CD8-positive, alpha-beta memory T cell (primary cell): Measurements from ENCODE around the gene HOXD12. TPM values are rescaled to one million over a fixed set of nuclear protein-coding genes. Genes with fewer than 3 reads are reported as not detected.
A peak's percentile ranks its signal among the peaks of the same experiment; 100 is the strongest.

Source experiments
- CTCF ChIA-PET: fragments of 350-600 bp; sonication (Branson Sonifier 250); formaldehyde crosslinking; loops from one replicate; lab custom pipeline; 2021; ENCODE audit warnings: antibody characterized with exemption; lab: Charles Lee
- POLR2A ChIA-PET: fragments of 350-600 bp; sonication (Branson Sonifier 250); formaldehyde crosslinking; loops from one replicate; lab custom pipeline; 2021; ENCODE audit warnings: antibody characterized with exemption; lab: Charles Lee
- DNase-seq, 5 donors: peaks; one replicate each; pipeline versions ENCODE4 v3.0.0 to v3.0.0-alpha.2; 2020 to 2022; ENCODE audit warnings: mixed read lengths in 1 of 5
- H3K27ac ChIP-seq: one replicate; pipeline ENCODE4 v1.7.0; 2013; ENCODE audit warnings: low read depth, mild to moderate bottlenecking, low read length, moderate library complexity
- H3K27me3 ChIP-seq: 2 replicates; pipeline ENCODE4 v1.7.0; 2013; ENCODE audit warnings: low read length, mild to moderate bottlenecking; ENCODE audit not compliant: insufficient read depth, poor library complexity, severe bottlenecking
- H3K36me3 ChIP-seq: 2 replicates; pipeline ENCODE4 v1.7.0; 2013; ENCODE audit warnings: mild to moderate bottlenecking, low read length, moderate library complexity; ENCODE audit not compliant: insufficient read depth
- H3K4me1 ChIP-seq: 2 replicates; pipeline ENCODE4 v1.7.0; 2013; ENCODE audit warnings: mild to moderate bottlenecking, low read length, moderate library complexity; ENCODE audit not compliant: insufficient read depth
- H3K4me3 ChIP-seq: 2 replicates; pipeline ENCODE4 v1.7.0; 2013; ENCODE audit warnings: mild to moderate bottlenecking, low read length
- H3K9me3 ChIP-seq: 2 replicates; pipeline ENCODE4 v1.7.0; 2013; ENCODE audit warnings: mild to moderate bottlenecking, low read length
- H3K27ac Mint-ChIP-seq, 8 donors: one replicate each; pipeline ENCODE4 v1.8.0; 2020 to 2021; ENCODE audit warnings: mixed read lengths in 8 of 8, mild to moderate bottlenecking in 6 of 8, inconsistent platforms in 3 of 8, moderate library complexity in 3 of 8
- H3K27me3 Mint-ChIP-seq, 2 donors: one replicate each; pipeline ENCODE4 v1.8.0; 2020 to 2021; ENCODE audit warnings: mixed read lengths in 2 of 2, mild to moderate bottlenecking in 1 of 2, moderate library complexity in 1 of 2
- H3K36me3 Mint-ChIP-seq, 3 donors: one replicate each; pipeline ENCODE4 v1.8.0; 2020 to 2021; ENCODE audit warnings: mixed read lengths in 3 of 3, inconsistent platforms in 1 of 3, mild to moderate bottlenecking in 1 of 3
- H3K4me1 Mint-ChIP-seq, 3 donors: one replicate each; pipeline ENCODE4 v1.8.0; 2020 to 2021; ENCODE audit warnings: mixed read lengths in 3 of 3, inconsistent platforms in 1 of 3, mild to moderate bottlenecking in 1 of 3
- H3K4me3 Mint-ChIP-seq, 7 donors: one replicate each; pipeline ENCODE4 v1.8.0; 2020 to 2021; ENCODE audit warnings: mixed read lengths in 7 of 7, mild to moderate bottlenecking in 6 of 7, moderate library complexity in 4 of 7, inconsistent platforms in 2 of 7
- H3K9me3 Mint-ChIP-seq, 5 donors: one replicate each; pipeline ENCODE4 v1.8.0; 2020 to 2022; ENCODE audit warnings: mixed read lengths in 5 of 5, mild to moderate bottlenecking in 3 of 5, moderate library complexity in 2 of 5, inconsistent platforms in 1 of 5
- polyA plus RNA-seq: library from polyadenylated mRNA; unstranded; fragments of 300-500 nt; fragmentation: Illumina TruSeq; gene quantifications from one replicate; pipeline ENCODE4 v1.2.3, GENCODE V29; 2021
- total RNA-seq, 2 experiments: library from RNA; stranded (reverse); gene quantifications; one replicate each; pipeline ENCODE4 v1.2.3, GENCODE V29; 2021

The HOXD12 gene
- total and polyA plus RNA-seq, 3 experiments from 2014 or later = not detected

DNA sequence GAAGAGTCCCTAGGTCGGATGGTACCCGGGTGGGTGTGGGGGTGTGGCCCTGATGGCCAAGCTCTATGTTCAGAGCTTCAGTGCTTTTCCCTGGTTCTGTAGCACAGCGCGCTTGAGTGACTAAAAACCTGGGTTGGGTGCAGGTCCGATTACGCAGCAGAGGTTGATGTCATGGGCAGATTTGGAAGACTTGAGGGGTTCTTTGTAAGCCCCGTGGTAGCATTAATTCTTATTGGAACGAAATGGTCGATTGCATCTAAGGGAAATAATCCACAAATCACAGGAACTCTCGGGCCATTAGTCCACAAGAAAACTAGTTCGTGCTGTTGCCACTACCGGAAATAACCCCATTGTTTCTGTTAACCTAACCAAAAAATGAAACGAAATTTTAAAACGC is 38.9 kb downstream of the HOXD12 start:
- Mint-ChIP-seq H3K36me3 (no peaks in the 10 kb centered on the region), H3K4me3 (peak overlapping the region in 3 of 7 donors; percentile 14 to 64 (median 23)), H3K4me1 (peaks cover 19 to 38% (median 38%) of the 10 kb centered on the region in 3 donors), H3K27me3 (peaks cover 81 to 93% of the 10 kb centered on the region in 2 donors), H3K27ac (peak overlapping the region in 3 of 8 donors; percentile 18 to 68 (median 67)), H3K9me3 (peaks cover 12 to 32% (median 23%) of the 10 kb centered on the region in 5 donors)
- no peak for DNase-seq
- CTCF ChIA-PET = interaction anchor here (2.5 to 3.6 kb wide), 2 partner anchors 11 to 316 kb away, joined by 9 to 19 read pairs; no protein-coding TSS in a partner anchor
- peaks cover 91% of the 10 kb centered on the region for H3K27me3 ChIP-seq
- POLR2A ChIA-PET = no interaction called here
- H3K4me1 ChIP-seq = peaks cover 29% of the 10 kb centered on the region
- no peak overlapping the region for H3K27ac ChIP-seq
- no peaks in the 10 kb centered on the region for H3K36me3 ChIP-seq
- H3K4me3 ChIP-seq = no peak overlapping the region
- peaks cover 4% of the 10 kb centered on the region for H3K9me3 ChIP-seq

- Mint-ChIP-seq H3K27me3 (peaks cover 81 to 93% of the 10 kb centered on the region in 2 donors), H3K4me1 (peaks cover 19 to 38% (median 38%) of the 10 kb centered on the region in 3 donors), H3K9me3 (peaks cover 12 to 30% (median 21%) of the 10 kb centered on the region in 5 donors), H3K36me3 (no peaks in the 10 kb centered on the region), H3K4me3 (peak overlapping the region in 4 of 7 donors; percentile 23 to 46 (median 42)), H3K27ac (peak overlapping the region in 3 of 8 donors; percentile 60 to 68 (median 67))
- Histone ChIP-seq H3K4me3 (no peak overlapping the region), H3K9me3 (peaks cover 4% of the 10 kb centered on the region), H3K27ac (no peak overlapping the region), H3K27me3 (peaks cover 91% of the 10 kb centered on the region), H3K4me1 (peaks cover 29% of the 10 kb centered on the region), H3K36me3 (no peaks in the 10 kb centered on the region)
- ChIA-PET CTCF (interaction anchor here (0.6 to 3.6 kb wide), 5 partner anchors 12 to 498 kb away, joined by 3 to 19 read pairs (median 3); no protein-coding TSS in a partner anchor), POLR2A (no interaction called here)
- no peak for DNase-seq
These were observed 39.5 kb downstream of the HOXD12 start for GRCh38 chr2:176138923-176139660.

GRCh38 chr2:176139661-176140512 is 40.3 kb downstream of the HOXD12 start:
- Mint-ChIP-seq H3K27me3 (peaks cover 86 to 91% of the 10 kb centered on the region in 2 donors), H3K9me3 (peaks cover 12 to 30% (median 21%) of the 10 kb centered on the region in 5 donors), H3K4me1 (peaks cover 19 to 38% (median 38%) of the 10 kb centered on the region in 3 donors), H3K4me3 (peak overlapping the region in 3 of 7 donors; percentile 41 to 65 (median 46)), H3K27ac (peak overlapping the region in 2 of 8 donors; percentile 67 to 68), H3K36me3 (peaks cover 0 to 2% (median 0%) of the 10 kb centered on the region in 3 donors)
- Histone ChIP-seq H3K4me1 (peaks cover 29% of the 10 kb centered on the region), H3K4me3 (no peak overlapping the region), H3K9me3 (peaks cover 4% of the 10 kb centered on the region), H3K27me3 (peaks cover 85% of the 10 kb centered on the region), H3K36me3 (no peaks in the 10 kb centered on the region), H3K27ac (no peak overlapping the region)
- ChIA-PET CTCF (interaction anchor here (0.6 to 3.6 kb wide), 9 partner anchors 11 to 497 kb away, joined by 3 to 19 read pairs (median 3); partner anchors contain the start of gene HOXD4), POLR2A (interaction anchor here (0.6 kb wide), 1 partner anchor 11 kb away, joined by 4 read pairs; the partner anchor contains the start of gene HOXD4)
- DNase-seq = no peak

- Mint-ChIP-seq H3K4me1 (peaks cover 17 to 33% (median 32%) of the 10 kb centered on the region in 3 donors), H3K27ac (peak overlapping the region in 2 of 8 donors; percentile 9 to 18), H3K36me3 (peaks cover 0 to 2% (median 0%) of the 10 kb centered on the region in 3 donors), H3K4me3 (peak overlapping the region; percentile 12 to 54 (median 33)), H3K9me3 (peaks cover 12 to 22% (median 18%) of the 10 kb centered on the region in 5 donors), H3K27me3 (peaks cover 82 to 91% of the 10 kb centered on the region in 2 donors)
- ChIA-PET POLR2A (interaction anchor here (0.6 kb wide), 1 partner anchor 11 kb away, joined by 4 read pairs; the partner anchor contains the start of gene HOXD4), CTCF (interaction anchor here (1.0 to 3.6 kb wide), 6 partner anchors 10 to 414 kb away, joined by 3 to 19 read pairs (median 4); partner anchors contain the start of gene HOXD4)
- H3K27ac ChIP-seq = no peak overlapping the region
- peaks cover 28% of the 10 kb centered on the region for H3K4me1 ChIP-seq
- no peaks in the 10 kb centered on the region for H3K36me3 ChIP-seq
- peaks cover 4% of the 10 kb centered on the region for H3K9me3 ChIP-seq
- peaks cover 85% of the 10 kb centered on the region for H3K27me3 ChIP-seq
- H3K4me3 ChIP-seq = no peak overlapping the region
- DNase-seq = peak; percentile 51 to 76 (median 60)
These were observed 41.1 kb downstream of the HOXD12 start for GRCh38 chr2:176140513-176141317.

DNA sequence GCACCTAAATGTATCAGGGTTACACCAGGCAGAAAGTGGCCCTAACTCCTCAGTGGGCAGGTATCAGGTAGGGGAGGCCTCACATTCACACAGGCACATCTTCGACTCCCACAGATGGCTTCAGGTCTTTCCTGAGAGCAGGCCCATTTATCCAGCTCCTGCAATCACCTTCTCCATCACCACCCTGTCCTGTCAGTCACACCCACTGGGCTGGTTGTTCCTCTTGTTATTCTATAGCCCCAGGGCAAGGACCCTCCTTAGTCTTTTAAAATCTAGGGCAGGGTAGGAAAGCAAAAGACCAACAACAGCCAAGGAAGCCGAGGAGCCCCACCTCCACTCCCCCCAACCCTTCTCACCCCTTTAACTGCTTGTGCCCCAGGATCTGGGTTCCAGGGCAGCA is 42.7 kb downstream of the HOXD12 start:
- Histone ChIP-seq H3K4me1 (peaks cover 13% of the 10 kb centered on the region), H3K4me3 (no peak overlapping the region), H3K27ac (no peak overlapping the region), H3K9me3 (peaks cover 4% of the 10 kb centered on the region), H3K27me3 (peaks cover 77% of the 10 kb centered on the region), H3K36me3 (no peaks in the 10 kb centered on the region)
- Mint-ChIP-seq H3K4me1 (peaks cover 14 to 22% (median 21%) of the 10 kb centered on the region in 3 donors), H3K4me3 (peak overlapping the region in 1 of 7 donors; percentile 13), H3K27ac (no peak overlapping the region), H3K9me3 (peaks cover 9 to 20% (median 18%) of the 10 kb centered on the region in 5 donors), H3K36me3 (peaks cover 0 to 2% (median 0%) of the 10 kb centered on the region in 3 donors), H3K27me3 (peaks cover 81 to 92% of the 10 kb centered on the region in 2 donors)
- no peak for DNase-seq
- POLR2A ChIA-PET = no interaction called here
- CTCF ChIA-PET = interaction anchor here (1.8 kb wide), 1 partner anchor 15 kb away, joined by 6 read pairs; no protein-coding TSS in a partner anchor

DNA sequence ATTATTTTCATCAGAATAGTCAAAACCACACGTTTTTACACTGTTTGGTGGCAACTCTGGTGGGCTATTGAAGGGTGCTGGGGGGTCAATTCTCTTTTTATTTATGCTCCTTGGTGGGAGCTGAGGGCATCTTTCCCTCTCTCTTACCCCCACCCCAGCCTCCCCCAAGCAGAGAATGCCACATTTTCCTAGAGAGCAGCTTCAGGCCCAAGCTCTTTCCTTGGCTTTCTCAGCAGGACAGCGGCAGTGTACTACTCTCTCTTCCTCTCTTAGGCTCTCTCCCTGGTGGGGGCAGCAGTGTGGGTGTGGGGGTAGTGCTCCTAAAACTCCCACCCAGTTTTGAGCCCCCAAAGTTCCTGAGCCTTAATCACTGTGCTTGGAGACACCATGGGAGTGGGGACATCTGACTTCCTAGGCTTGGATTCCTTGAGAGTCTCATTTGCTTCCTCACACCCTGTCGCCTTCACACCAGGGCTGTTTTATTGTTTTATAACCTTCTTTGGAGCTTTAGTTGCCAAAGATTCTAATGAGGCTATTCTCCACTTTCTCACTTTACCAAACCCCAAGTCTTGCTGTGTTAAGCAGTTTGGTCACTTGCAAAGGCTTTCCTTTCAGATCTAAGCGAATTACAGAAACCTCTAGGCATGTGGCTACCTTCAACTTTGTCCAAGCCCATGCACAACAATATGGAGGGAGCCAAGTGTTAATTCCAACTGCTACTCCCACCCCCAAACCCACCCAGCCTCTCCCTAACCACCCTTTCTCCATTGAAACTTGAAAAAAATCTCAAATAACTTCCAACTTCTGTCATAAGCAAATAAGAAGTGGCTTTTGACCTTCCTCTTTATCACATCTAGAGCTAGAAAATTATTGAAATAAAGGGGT is 45.7 kb downstream of the HOXD12 start:
- no peak for DNase-seq
- no peak overlapping the region for H3K4me3 ChIP-seq
- peaks cover 7% of the 10 kb centered on the region for H3K4me1 ChIP-seq
- CTCF ChIA-PET = interaction anchor here (1.5 to 3.7 kb wide), 2 partner anchors 17 to 18 kb away, joined by 3 to 11 read pairs; no protein-coding TSS in a partner anchor
- Mint-ChIP-seq H3K36me3 (peaks cover 0 to 2% (median 0%) of the 10 kb centered on the region in 3 donors), H3K27me3 (peaks cover 79 to 92% of the 10 kb centered on the region in 2 donors), H3K27ac (no peak overlapping the region), H3K4me1 (peaks cover 7 to 18% (median 14%) of the 10 kb centered on the region in 3 donors), H3K4me3 (no peak overlapping the region), H3K9me3 (peaks cover 0 to 5% (median 2%) of the 10 kb centered on the region in 5 donors)
- POLR2A ChIA-PET = no interaction called here
- no peak overlapping the region for H3K27ac ChIP-seq
- H3K27me3 ChIP-seq = peaks cover 76% of the 10 kb centered on the region
- H3K36me3 ChIP-seq = no peaks in the 10 kb centered on the region
- H3K9me3 ChIP-seq = no peaks in the 10 kb centered on the region
